C1 segment of cervical spinal cord (tissue), 14 donors: ENCODE measurements around the gene KIF4B.
"Not testable (repeated sequence)": the region's sequence is repeated elsewhere in the genome, so short reads cannot be mapped to it uniquely, and the experiment has no call there.

Experiments used
- DNase-seq, 14 donors: peaks; one replicate each; lab custom pipeline; 2025; lab: John Stamatoyannopoulos, UW

KIF4B gene

GRCh38 chr5:155013526-155013925, at the start of gene KIF4B:
KIF4B (plus strand) TSS chr5:155013755; CDS start chr5:155013860, 105 bp downstream.
- no peak for DNase-seq

GRCh38 chr5:154966081-154966841, 47.3 kb upstream of the KIF4B start:
- DNase-seq: no peak

- no peak for DNase-seq
These were observed 46.7 kb upstream of the KIF4B start for GRCh38 chr5:154966874-154967273.

- no peak for DNase-seq
These were observed 46.0 kb upstream of the KIF4B start for GRCh38 chr5:154967421-154968024.

GRCh38 chr5:154968953-154969352, 44.6 kb upstream of the KIF4B start:
- no peak for DNase-seq

- DNase-seq: no peak
These were observed 42.8 kb upstream of the KIF4B start for GRCh38 chr5:154970759-154971158.

- no peak for DNase-seq
These were observed 42.1 kb upstream of the KIF4B start for GRCh38 chr5:154971501-154971900.

GRCh38 chr5:154972476-154973080, 41.0 kb upstream of the KIF4B start:
- peak in 4 of 14 donors; percentile 3 to 24 (median 6) for DNase-seq

GRCh38 chr5:154976082-154976481, 37.5 kb upstream of the KIF4B start:
- not testable (repeated sequence) for DNase-seq

- no peak for DNase-seq
These were observed 36.1 kb upstream of the KIF4B start for GRCh38 chr5:154977409-154977808.

- not testable (repeated sequence) for DNase-seq
These were observed 35.3 kb upstream of the KIF4B start for GRCh38 chr5:154978294-154978693.

- DNase-seq: no peak
These were observed 28.5 kb upstream of the KIF4B start for GRCh38 chr5:154984946-154985516.

GRCh38 chr5:154986151-154986550, 27.4 kb upstream of the KIF4B start:
- no peak for DNase-seq

- no peak for DNase-seq
These were observed 23.9 kb upstream of the KIF4B start for GRCh38 chr5:154989626-154990025.

- DNase-seq: no peak
These were observed 20.1 kb upstream of the KIF4B start for GRCh38 chr5:154993461-154993860.

GRCh38 chr5:154995679-154996078, 17.9 kb upstream of the KIF4B start:
- DNase-seq: peak in 1 of 14 donors; percentile 2

- DNase-seq: no peak
These were observed 15.8 kb upstream of the KIF4B start for GRCh38 chr5:154997746-154998145.

- DNase-seq: no peak
These were observed 13.7 kb upstream of the KIF4B start for GRCh38 chr5:154999865-155000264.

GRCh38 chr5:155001523-155001922, 12.0 kb upstream of the KIF4B start:
- no peak for DNase-seq

GRCh38 chr5:155002722-155003121, 10.8 kb upstream of the KIF4B start:
- DNase-seq: not testable (repeated sequence)

- peak in 4 of 14 donors; percentile 4 to 12 (median 6) for DNase-seq
These were observed 9.3 kb upstream of the KIF4B start for GRCh38 chr5:155004138-155004744.

- DNase-seq: not testable (repeated sequence)
These were observed 7.3 kb upstream of the KIF4B start for GRCh38 chr5:155006265-155006664.
